Ramos (cell line): ENCODE measurements around the gene CCDC187.

Experiments
- in situ Hi-C: fragments of 300-500 bp; cut with MboI; formaldehyde crosslinking; loops from one replicate; pipeline ENCODE4 v1.14.3; 2022; ENCODE audit warnings: low sequenced_read_pairs; ENCODE audit not compliant: unreplicated experiment

The CCDC187 gene

GRCh38 chr9:136316271-136316751 lies 12.4 kb upstream of the CCDC187 start:
- in situ Hi-C loops, result no loop called here

GRCh38 chr9:136314944-136315343 lies 11.1 kb upstream of the CCDC187 start:
- in situ Hi-C loops, result no loop called here

GRCh38 chr9:136314056-136314416 lies 10.1 kb upstream of the CCDC187 start:
- in situ Hi-C loops, result no loop called here

- in situ Hi-C loops, result no loop called here
Observed at GRCh38 chr9:136313111-136314055, 9.5 kb upstream of the CCDC187 start.

- in situ Hi-C loops, result no loop called here
Observed at GRCh38 chr9:136312436-136312835, 8.5 kb upstream of the CCDC187 start.

GRCh38 chr9:136312009-136312375 lies 8.1 kb upstream of the CCDC187 start:
- in situ Hi-C loops, result no loop called here

GRCh38 chr9:136311051-136312008 lies 7.4 kb upstream of the CCDC187 start:
- in situ Hi-C loops, result no loop called here

GRCh38 chr9:136310273-136311030 lies 6.6 kb upstream of the CCDC187 start:
- in situ Hi-C loops, result no loop called here

- in situ Hi-C loops, result no loop called here
Observed at GRCh38 chr9:136309806-136310220, 5.9 kb upstream of the CCDC187 start.

GRCh38 chr9:136309101-136309801 lies 5.4 kb upstream of the CCDC187 start:
- in situ Hi-C loops, result no loop called here

GRCh38 chr9:136308702-136309053 lies 4.8 kb upstream of the CCDC187 start:
- in situ Hi-C loops, result no loop called here

- in situ Hi-C loops, result no loop called here
Observed at GRCh38 chr9:136308006-136308701, 4.3 kb upstream of the CCDC187 start.

- in situ Hi-C loops, result no loop called here
Observed at GRCh38 chr9:136307215-136307750, 3.4 kb upstream of the CCDC187 start.

GRCh38 chr9:136306211-136307208 lies 2.6 kb upstream of the CCDC187 start:
- in situ Hi-C loops, result no loop called here

GRCh38 chr9:136305804-136306203 lies 1.9 kb upstream of the CCDC187 start:
- in situ Hi-C loops, result no loop called here

GRCh38 chr9:136304981-136305380 lies 1.1 kb upstream of the CCDC187 start:
- in situ Hi-C loops, result no loop called here

- in situ Hi-C loops, result no loop called here
Observed at GRCh38 chr9:136304456-136304855, 562 bp upstream of the CCDC187 start.
